HCT116 (cell line): Measurements from ENCODE around the gene ZSCAN5A. TPM values are rescaled to one million over a fixed set of nuclear protein-coding genes. Genes with fewer than 3 reads are reported as not detected.

ENCODE experiments used
- ATAC-seq: fragments of 200-7000 bp; cut with Tn5 transposase; 2 replicates; pipeline ENCODE4 v1.9.1; 2020; ENCODE audit warnings: mild to moderate bottlenecking, moderate library complexity
- BruUV-seq: library from RNA; stranded (reverse); fragments of 400-500 nt; replicated peaks from 2 replicates; lab custom pipeline; 2021; lab: Mats Ljungman, UMichigan
- CTCF ChIA-PET: fragments of 300-600 bp; sonication (Branson Sonifier 250); formaldehyde crosslinking; loops from one replicate; lab custom pipeline; 2021; ENCODE audit warnings: antibody characterized with exemption; lab: Charles Lee
- POLR2A ChIA-PET: fragments of 300-600, 350-600 bp; sonication (Branson Sonifier 250); formaldehyde crosslinking; loops from one replicate; lab custom pipeline; 2021; ENCODE audit warnings: antibody characterized with exemption; lab: Charles Lee
- RAD21 ChIA-PET, 2 experiments: fragments of 300-600 bp; sonication (Branson Sonifier 250); formaldehyde crosslinking; loops; one replicate each; lab custom pipeline; 2023; ENCODE audit warnings: low total read pairs in 2 of 2; ENCODE audit not compliant: uncharacterized antibody in 2 of 2, unreplicated experiment in 2 of 2, low non-redundant PET in 1 of 2; lab: Charles Lee
- DNase-seq: peaks from one replicate; pipeline ENCODE4 v3.0.0-alpha.2; 2010; ENCODE audit warnings: low read depth, low spot score
- H2AFZ ChIP-seq: fragments of 200-600 bp; shearing (Covaris generic), sonication (generic); 2 replicates; pipeline ENCODE4 v1.6.1; 2017; ENCODE audit warnings: low read depth, mixed run types, mixed read lengths, antibody characterized with exemption, low read length; ENCODE audit not compliant: poor library complexity, severe bottlenecking
- H3K27ac ChIP-seq: 2 replicates; pipeline ENCODE4 v1.5.1; 2012; ENCODE audit warnings: low read depth, low read length
- H3K27me3 ChIP-seq: fragments of 200-600 bp; sonication (generic); 2 replicates; pipeline ENCODE4 v1.6.1; 2016; ENCODE audit warnings: mixed run types, low read length, mixed read lengths; ENCODE audit not compliant: insufficient read depth
- H3K36me3 ChIP-seq, 2 experiments: fragments of 200-500 bp in 1 of 2; fragments of 200-600 bp in 1 of 2; sonication (Bioruptor generic) in 1 of 2; sonication (generic) in 1 of 2; 2 replicates each; pipeline versions ENCODE4 v1.5.1 to v1.6.1; 2014 to 2016; ENCODE audit warnings: low read length in 2 of 2, inconsistent platforms in 1 of 2, mixed read lengths in 1 of 2, mixed run types in 1 of 2; ENCODE audit not compliant: insufficient read depth in 2 of 2, control insufficient read depth in 1 of 2
- H3K4me1 ChIP-seq, 2 experiments: fragments of 200-600 bp in 1 of 2; sonication (generic) in 1 of 2; 2 replicates each; pipeline versions ENCODE4 v1.5.1 to v1.6.1; 2012 to 2017; ENCODE audit warnings: low read length in 2 of 2, inconsistent platforms in 1 of 2, mild to moderate bottlenecking in 1 of 2, mixed read lengths in 1 of 2, mixed run types in 1 of 2, moderate library complexity in 1 of 2; ENCODE audit not compliant: insufficient read depth in 2 of 2, control insufficient read depth in 1 of 2
- H3K4me2 ChIP-seq: fragments of 200-600 bp; sonication (generic); 2 replicates; pipeline ENCODE4 v1.6.1; 2017; ENCODE audit warnings: mixed run types, low read length, mixed read lengths
- H3K4me3 ChIP-seq, 2 experiments: fragments of 200-600 bp in 1 of 2; sonication (generic) in 1 of 2; replicated peaks in 1 of 2; 2 replicates each; pipeline ENCODE4 v1.5.1; 2011 to 2016; ENCODE audit warnings: low read length in 2 of 2, control low read depth in 1 of 2, low read depth in 1 of 2, mild to moderate bottlenecking in 1 of 2, mixed read lengths in 1 of 2, mixed run types in 1 of 2
- H3K79me2 ChIP-seq: fragments of 200-600 bp; sonication (generic); 2 replicates; pipeline ENCODE4 v1.6.1; 2017; ENCODE audit warnings: mild to moderate bottlenecking, mixed run types, low read length, moderate library complexity, mixed read lengths; ENCODE audit not compliant: insufficient read depth
- H3K9ac ChIP-seq: fragments of 200-600 bp; sonication (generic); 2 replicates; pipeline ENCODE4 v1.6.1; 2016; ENCODE audit warnings: low read length, mixed read lengths
- H3K9me2 ChIP-seq: fragments of 200-600 bp; sonication (generic), shearing (Covaris generic); 2 replicates; pipeline ENCODE4 v1.6.1; 2017; ENCODE audit warnings: mixed run types, mild to moderate bottlenecking, moderate library complexity; ENCODE audit not compliant: insufficient read depth
- H3K9me3 ChIP-seq, 2 experiments: fragments of 200-500 bp in 1 of 2; fragments of 200-600 bp in 1 of 2; sonication (Bioruptor generic) in 1 of 2; sonication (generic) in 1 of 2; 2 replicates each; pipeline ENCODE4 v1.6.1; 2014 to 2017; ENCODE audit warnings: low read length in 2 of 2, mixed read lengths in 2 of 2, inconsistent platforms in 1 of 2, low read depth in 1 of 2, mild to moderate bottlenecking in 1 of 2, mixed run types in 1 of 2, moderate library complexity in 1 of 2; ENCODE audit not compliant: control insufficient read depth in 1 of 2, insufficient read depth in 1 of 2
- H4K20me1 ChIP-seq: fragments of 200-600 bp; sonication (generic), shearing (Covaris generic); 2 replicates; pipeline ENCODE4 v1.6.1; 2017; ENCODE audit warnings: mixed run types, mild to moderate bottlenecking, moderate library complexity; ENCODE audit not compliant: insufficient read depth
- CEBPB ChIP-seq: IDR thresholded peaks from 2 replicates; pipeline ENCODE4 v1.6.1; 2012; ENCODE audit warnings: low read depth
- POLR2A ChIP-seq: IDR thresholded peaks from 2 replicates; pipeline ENCODE4 v1.7.0; 2011; ENCODE audit warnings: borderline replicate concordance; ENCODE audit not compliant: insufficient read depth, insufficient read length; ENCODE audit errors: extremely low read depth
- RAD21 ChIP-seq: IDR thresholded peaks from 2 replicates; pipeline ENCODE4 v1.6.1; 2012; ENCODE audit warnings: low read depth, mild to moderate bottlenecking
- ZNF274 ChIP-seq: fragments of 200-500 bp; sonication (Bioruptor generic); IDR thresholded peaks from 2 replicates; pipeline ENCODE4 v1.6.1; 2014; ENCODE audit warnings: mild to moderate bottlenecking, low read depth, low read length, inconsistent platforms
- intact Hi-C: fragments of 100-400 bp; cut with micrococcal nuclease; formaldehyde crosslinking; loops from 2 replicates; pipeline ENCODE4 v1.10.0; 2022
- total RNA-seq: library from RNA; stranded (reverse); gene quantifications from one replicate; pipeline ENCODE4 v1.2.1, GENCODE V29; 2021; ENCODE audit not compliant: unreplicated experiment
- TF ChIP-seq, protein P1 (sequence below): IDR thresholded peaks from 2 replicates; pipeline ENCODE4 v1.6.1; 2011; ENCODE audit warnings: mild to moderate bottlenecking, low read length, moderate library complexity; ENCODE audit not compliant: insufficient replicate concordance; ENCODE audit errors: extremely low read depth
- TF ChIP-seq, protein P2 (sequence below): IDR thresholded peaks from 2 replicates; pipeline ENCODE4 v1.6.1; 2012
- TF ChIP-seq, protein P3 (sequence below), 3 experiments: fragments of 200-600 bp in 1 of 3; sonication (generic) in 1 of 3; IDR thresholded peaks in 2 of 3; conservative IDR thresholded peaks in 1 of 3; 2 replicates each; pipeline ENCODE4 v1.5.1; 2012 to 2017; ENCODE audit warnings: low read depth in 2 of 3, low read length in 2 of 3, antibody characterized with exemption in 1 of 3, borderline replicate concordance in 1 of 3, control low read depth in 1 of 3, mild to moderate bottlenecking in 1 of 3, mixed read lengths in 1 of 3, mixed run types in 1 of 3, moderate library complexity in 1 of 3; ENCODE audit not compliant: insufficient read depth in 1 of 3

ZSCAN5A gene
- total RNA-seq, 1 experiment from 2014 or later = 9.2 TPM

DNA sequence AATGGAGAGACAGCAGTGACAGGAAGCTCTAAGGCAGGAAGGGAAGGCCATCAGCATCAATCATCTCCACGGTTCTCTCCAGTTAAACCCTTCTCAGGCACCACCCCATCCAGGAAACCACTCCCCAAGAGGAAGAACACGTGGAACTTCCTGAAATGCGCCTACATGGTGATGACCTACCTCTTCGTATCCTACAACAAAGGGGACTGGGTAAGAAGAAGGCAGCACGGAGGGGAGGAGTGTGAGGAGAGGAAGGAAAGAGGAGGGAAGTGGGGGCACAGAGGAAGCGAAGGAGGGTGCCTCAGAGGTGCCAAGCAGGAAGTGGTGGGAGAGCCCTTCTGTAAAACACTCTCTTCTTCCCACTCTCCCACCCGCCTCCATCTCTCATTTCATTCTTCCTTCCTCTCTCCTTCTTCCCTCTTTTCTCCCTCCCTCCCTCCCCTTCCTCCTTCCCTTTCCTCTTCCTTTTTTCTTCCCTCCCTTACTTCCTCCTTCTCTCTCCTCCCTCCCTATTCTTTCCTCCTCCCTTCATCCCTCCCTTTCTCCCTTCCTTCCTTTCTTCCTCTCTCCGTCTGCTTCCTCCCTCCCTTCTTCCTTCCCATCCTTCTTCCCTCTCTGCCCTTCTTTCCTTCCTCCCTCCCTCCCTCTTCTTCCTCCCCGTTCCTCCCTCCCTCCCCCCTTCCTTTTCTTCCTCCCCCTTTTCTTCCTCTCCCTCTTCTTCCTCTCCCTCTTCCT lies 12.6 kb downstream of the ZSCAN5A start:
- H3K36me3 ChIP-seq = no peaks in the 10 kb centered on the region; a peak in 1 of 4 replicates
- intact Hi-C loops = no loop called here
- H3K4me3 ChIP-seq = no peak overlapping the region
- DNase-seq (no peak), ATAC-seq (no peak)
- H3K79me2 ChIP-seq = no peaks in the 10 kb centered on the region
- no peak overlapping the region for H2AFZ ChIP-seq
- H3K4me1 ChIP-seq = no peaks in the 10 kb centered on the region
- ChIA-PET CTCF (interaction anchor here (5.0 kb wide), 1 partner anchor 8 kb away, joined by 36 read pairs; no protein-coding TSS in a partner anchor), RAD21 (no interaction called here), POLR2A (no interaction called here)
- H3K9me2 ChIP-seq = no peaks in the 10 kb centered on the region
- H3K9ac ChIP-seq = no peak overlapping the region
- H3K27me3 ChIP-seq = no peaks in the 10 kb centered on the region
- BruUV-seq = no TSS peak
- H4K20me1 ChIP-seq = no peaks in the 10 kb centered on the region
- H3K4me2 ChIP-seq = no peak overlapping the region
- TF ChIP-seq, protein P1, sequence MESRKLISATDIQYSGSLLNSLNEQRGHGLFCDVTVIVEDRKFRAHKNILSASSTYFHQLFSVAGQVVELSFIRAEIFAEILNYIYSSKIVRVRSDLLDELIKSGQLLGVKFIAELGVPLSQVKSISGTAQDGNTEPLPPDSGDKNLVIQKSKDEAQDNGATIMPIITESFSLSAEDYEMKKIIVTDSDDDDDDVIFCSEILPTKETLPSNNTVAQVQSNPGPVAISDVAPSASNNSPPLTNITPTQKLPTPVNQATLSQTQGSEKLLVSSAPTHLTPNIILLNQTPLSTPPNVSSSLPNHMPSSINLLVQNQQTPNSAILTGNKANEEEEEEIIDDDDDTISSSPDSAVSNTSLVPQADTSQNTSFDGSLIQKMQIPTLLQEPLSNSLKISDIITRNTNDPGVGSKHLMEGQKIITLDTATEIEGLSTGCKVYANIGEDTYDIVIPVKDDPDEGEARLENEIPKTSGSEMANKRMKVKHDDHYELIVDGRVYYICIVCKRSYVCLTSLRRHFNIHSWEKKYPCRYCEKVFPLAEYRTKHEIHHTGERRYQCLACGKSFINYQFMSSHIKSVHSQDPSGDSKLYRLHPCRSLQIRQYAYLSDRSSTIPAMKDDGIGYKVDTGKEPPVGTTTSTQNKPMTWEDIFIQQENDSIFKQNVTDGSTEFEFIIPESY = no peak
- no peak for TF ChIP-seq ZNF274
- TF ChIP-seq, protein P2, sequence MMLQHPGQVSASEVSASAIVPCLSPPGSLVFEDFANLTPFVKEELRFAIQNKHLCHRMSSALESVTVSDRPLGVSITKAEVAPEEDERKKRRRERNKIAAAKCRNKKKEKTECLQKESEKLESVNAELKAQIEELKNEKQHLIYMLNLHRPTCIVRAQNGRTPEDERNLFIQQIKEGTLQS = no peak
- TF ChIP-seq, protein P3, sequence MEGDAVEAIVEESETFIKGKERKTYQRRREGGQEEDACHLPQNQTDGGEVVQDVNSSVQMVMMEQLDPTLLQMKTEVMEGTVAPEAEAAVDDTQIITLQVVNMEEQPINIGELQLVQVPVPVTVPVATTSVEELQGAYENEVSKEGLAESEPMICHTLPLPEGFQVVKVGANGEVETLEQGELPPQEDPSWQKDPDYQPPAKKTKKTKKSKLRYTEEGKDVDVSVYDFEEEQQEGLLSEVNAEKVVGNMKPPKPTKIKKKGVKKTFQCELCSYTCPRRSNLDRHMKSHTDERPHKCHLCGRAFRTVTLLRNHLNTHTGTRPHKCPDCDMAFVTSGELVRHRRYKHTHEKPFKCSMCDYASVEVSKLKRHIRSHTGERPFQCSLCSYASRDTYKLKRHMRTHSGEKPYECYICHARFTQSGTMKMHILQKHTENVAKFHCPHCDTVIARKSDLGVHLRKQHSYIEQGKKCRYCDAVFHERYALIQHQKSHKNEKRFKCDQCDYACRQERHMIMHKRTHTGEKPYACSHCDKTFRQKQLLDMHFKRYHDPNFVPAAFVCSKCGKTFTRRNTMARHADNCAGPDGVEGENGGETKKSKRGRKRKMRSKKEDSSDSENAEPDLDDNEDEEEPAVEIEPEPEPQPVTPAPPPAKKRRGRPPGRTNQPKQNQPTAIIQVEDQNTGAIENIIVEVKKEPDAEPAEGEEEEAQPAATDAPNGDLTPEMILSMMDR (IDR thresholded peaks at IDR 0.05 in 2 of 3, conservative IDR thresholded peaks at IDR 0.05 in 1 of 3; ENCODE audit: borderline replicate concordance in 1 of 3, insufficient read depth in 1 of 3, low read depth in 2 of 3, low read length in 2 of 3) = no peak
- no peak for TF ChIP-seq CEBPB
- no peak for TF ChIP-seq POLR2A
- no peak for TF ChIP-seq RAD21
- H3K27ac ChIP-seq = no peak overlapping the region
- H3K9me3 ChIP-seq = no peaks in the 10 kb centered on the region
